HG03342 (cell line): ENCODE results near the gene MBD3L2.
A peak's percentile ranks its signal among the peaks of the same experiment; 100 is the strongest.
"Not testable (repeated sequence)": the region's sequence is repeated elsewhere in the genome, so short reads cannot be mapped to it uniquely, and the experiment has no call there.

ENCODE experiments used
- ATAC-seq: cut with Tn5 transposase; IDR thresholded peaks from one replicate; pipeline ENCODE4 v1.9.1; 2021; ENCODE audit warnings: mild to moderate bottlenecking, moderate library complexity; ENCODE audit not compliant: unreplicated experiment

Gene MBD3L2

GRCh38 chr19:7059977-7060376, 10.9 kb downstream of the MBD3L2 start:
- not testable (repeated sequence) for ATAC-seq

GRCh38 chr19:7063339-7063738, 14.2 kb downstream of the MBD3L2 start:
- no peak for ATAC-seq

- no peak for ATAC-seq
Observed at GRCh38 chr19:7063764-7064418, 14.8 kb downstream of the MBD3L2 start.

DNA sequence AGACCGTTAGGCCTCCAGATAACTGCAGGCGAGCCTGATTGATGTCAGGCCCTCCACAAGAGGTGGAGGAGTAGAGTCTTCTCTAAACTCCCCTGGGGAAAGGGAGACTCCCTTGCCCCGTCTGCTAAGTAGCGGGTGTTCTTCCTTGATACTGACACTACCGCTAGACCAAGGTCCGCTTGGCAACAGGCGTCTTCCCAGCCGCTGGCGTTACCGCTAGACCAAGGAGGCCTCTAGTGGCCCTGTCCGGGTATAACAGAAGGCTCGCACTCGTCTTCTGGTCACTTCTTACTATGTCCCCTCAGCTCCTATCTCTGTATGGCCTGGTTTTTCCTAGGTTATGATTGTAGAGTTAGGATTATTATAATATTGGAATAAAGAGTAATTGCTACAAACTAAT, 18.0 kb downstream of the MBD3L2 start:
- ATAC-seq = not testable (repeated sequence)

- ATAC-seq = no peak
Observed at GRCh38 chr19:7067716-7068115, 18.6 kb downstream of the MBD3L2 start.

DNA sequence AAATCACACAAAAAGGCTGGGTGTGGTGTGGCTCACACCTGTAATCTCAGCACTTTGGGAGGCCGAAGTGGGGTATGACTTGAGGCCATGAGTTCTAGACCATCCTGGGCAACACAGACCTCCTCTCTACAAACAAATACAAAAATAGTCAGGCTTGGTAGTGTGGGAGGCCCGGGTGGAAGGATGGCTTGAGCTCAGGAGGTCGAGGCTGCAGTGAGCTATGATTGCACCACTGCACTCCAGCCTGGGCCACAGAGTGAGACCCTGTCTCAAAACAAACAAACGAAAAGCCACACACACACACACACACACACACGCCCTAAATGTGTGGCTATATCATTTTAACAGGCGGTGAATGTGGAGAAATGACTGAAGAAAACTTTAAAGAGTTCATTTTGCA, 19.5 kb downstream of the MBD3L2 start:
- ATAC-seq = no peak

DNA sequence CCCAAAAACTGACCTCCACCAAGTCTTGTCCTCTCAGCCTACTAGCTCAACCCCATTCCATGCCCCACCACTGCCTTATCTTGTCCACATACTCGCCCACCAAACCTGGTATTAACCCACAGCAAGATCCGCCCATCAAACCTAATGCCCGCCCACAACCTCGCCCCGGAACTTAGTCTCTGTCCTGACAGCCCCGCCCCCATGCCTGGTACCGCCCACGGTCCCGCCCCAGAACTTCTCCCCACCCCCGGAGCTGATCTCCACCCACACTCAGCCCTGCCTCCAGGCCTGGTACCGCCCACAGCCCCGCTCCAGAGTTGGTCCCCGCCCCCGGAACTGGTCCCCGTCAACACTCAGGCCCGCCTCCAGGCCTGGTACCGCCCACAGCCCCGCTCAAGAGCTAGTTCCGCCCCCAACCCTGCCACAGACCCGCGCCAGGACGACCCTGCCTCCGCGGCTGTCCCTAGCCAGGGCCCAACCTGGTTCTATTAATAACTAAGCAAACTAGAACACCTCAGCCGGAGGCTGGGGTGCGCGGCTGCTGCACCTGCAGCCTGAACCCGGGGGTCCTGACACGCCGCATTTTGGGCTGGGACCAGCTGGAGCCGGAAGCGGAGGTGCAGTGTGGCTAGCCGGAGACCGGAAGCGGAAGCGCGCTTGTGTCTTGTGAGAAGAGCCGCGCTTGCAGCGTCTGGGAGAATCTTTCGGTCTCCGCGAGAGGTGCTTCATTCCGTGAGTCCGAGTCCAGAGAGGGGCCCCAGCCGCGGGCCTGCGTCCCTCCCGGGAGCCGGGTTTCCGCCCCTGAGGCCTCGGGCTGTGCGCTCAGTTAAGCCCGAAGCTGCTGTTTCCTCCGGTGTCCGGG, 20.2 kb downstream of the MBD3L2 start, which contains the start of gene ZNF557:
Gene ZNF557, plus strand, starts transcription at position 662 of the 862 bp plus-strand sequence. CDS start 5,372 bp downstream, outside the sequence.
- ATAC-seq = peak; percentile 91

DNA sequence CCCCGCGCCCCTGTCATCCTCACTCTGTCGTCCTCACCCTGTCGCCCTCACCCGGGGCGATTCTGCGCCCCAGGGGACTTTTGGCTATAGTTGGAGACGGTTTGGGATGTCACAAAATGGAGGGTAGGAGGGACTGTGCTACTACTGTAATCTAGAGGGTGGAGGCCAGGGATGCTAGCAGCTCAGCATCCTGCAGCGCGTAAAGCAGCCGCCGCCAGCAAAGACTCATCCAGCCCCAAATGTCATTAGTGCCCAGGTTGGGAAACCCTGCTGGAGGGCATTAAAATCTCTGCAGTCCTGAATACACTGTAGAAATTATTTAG, 20.7 kb downstream of the MBD3L2 start:
- no peak for ATAC-seq

GRCh38 chr19:7072541-7072940, 23.4 kb downstream of the MBD3L2 start:
- no peak for ATAC-seq

DNA sequence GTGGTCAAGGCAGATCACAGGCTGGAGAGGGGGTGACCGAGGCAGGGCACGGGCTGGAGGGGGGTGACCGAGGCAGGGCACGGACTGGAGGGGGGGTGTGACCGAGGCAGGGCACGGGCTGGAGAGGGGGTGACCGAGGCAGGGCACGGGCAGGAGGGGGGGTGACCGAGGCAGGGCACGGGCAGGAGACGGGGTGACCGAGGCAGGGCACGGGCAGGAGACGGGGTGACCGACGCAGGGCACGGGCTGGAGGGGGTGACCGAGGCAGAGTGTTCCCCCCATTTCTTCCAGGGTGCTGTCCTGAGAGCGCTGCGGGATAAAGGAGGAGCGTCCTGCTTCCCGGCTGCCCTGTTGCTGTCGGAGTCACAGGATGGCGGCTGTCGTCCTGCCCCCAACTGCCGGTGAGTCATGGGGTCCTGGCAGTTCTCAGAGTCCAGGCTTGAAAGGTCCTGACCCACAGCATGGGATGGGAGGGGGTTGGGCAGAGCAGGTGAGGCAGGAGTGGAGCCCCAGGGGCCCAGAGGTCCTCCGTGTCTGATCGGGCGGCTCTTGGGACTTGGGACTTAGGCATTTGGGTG, 25.7 kb downstream of the MBD3L2 start:
- ATAC-seq = no peak

DNA sequence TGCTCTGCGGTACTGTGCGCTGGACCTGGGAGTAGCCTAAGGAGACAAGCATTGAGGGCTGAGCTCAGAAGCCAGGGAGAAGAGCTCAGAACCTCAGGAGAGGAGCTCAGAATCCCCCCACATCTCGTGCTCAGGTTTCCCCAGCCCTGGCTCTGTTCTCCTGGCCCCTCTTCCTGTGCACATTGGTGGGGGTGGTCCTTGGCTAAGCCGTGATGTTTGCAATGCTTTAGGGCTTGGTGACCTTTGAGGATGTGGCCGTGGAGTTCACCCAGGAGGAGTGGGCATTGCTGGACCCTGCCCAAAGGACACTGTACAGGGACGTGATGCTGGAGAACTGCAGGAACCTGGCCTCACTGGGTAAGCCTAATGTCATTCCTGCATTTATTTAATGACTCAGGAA, 27.0 kb downstream of the MBD3L2 start:
- ATAC-seq = no peak

DNA sequence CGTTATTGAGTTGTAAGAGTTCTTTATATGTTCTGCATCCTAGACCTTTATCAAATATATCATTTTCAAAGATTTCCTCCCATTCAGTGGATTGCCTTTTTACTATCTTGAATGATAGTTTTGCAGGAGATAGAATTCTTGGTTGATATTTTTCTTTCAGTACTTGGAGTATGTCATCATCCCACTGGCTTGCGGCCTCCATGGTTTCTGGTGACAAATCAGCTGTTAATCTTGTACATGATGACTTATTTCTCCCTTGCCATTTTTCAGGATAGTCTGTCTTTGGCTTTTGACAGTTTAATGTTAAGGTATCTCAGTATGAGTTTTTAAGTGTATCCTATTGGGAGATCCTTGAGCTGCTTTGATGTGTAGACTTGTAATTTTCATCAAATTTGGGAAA, 28.9 kb downstream of the MBD3L2 start:
- no peak for ATAC-seq

DNA sequence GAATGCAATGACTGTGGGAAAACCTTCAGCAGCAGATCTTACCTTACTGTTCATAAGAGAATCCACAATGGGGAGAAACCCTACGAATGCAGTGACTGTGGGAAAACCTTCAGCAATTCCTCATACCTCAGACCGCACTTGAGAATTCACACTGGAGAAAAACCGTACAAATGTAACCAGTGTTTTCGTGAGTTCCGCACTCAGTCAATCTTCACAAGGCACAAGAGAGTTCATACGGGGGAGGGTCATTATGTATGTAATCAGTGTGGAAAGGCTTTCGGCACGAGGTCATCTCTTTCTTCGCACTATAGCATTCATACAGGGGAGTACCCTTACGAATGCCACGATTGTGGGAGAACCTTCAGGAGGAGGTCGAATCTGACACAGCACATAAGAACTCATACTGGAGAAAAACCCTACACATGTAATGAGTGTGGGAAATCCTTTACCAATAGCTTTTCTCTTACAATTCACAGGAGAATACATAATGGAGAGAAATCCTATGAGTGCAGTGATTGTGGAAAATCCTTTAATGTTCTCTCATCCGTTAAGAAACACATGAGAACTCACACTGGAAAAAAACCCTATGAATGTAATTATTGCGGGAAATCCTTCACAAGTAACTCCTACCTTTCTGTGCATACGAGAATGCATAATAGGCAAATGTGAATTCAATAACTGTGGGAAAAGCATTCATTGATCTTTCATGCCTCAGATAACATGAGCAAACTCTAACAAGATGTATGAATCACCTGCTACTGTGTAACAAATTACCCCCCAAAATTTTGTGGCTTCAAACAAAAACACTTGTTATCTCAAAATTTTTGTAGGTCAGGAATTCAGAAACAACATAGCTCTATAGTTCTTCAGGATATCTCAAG, 34.2 kb downstream of the MBD3L2 start:
- no peak for ATAC-seq

DNA sequence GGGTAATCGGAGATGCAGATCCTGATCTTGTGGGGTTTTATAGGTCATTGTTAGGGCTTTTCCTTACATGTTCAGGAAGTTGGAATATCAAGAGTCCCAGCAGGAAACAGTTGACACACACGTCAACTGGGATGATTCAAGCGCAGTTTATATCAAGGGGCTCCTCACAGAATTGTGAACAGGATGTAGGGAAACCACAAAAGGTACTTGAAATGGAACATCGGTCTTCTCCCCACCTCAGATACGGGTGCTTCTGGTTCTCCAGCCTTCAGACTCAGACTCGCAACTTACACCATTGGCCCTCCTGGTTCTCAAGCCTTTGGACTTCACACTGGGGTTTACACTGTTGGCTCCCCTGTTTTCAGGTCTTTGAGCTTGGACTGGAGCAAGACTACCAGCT, 39.9 kb downstream of the MBD3L2 start:
- ATAC-seq = no peak

DNA sequence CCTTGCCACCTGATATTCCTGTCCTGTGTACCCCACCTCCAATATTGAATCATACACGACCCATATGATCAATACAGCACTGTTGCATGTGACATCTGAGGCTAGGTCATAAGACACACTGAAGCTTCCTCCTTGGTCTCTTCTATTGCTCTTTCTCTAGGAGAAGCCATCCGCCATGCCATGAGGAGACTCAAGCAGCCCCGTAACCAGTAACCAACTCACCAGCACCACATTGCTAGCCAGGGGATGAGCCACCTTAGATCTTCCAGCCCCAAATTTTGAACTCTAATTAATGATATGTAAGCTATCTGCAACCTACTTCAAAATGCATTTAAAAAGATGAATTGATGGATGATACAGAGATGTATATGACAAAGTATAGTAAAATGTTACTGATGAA, 49.0 kb downstream of the MBD3L2 start:
- no peak for ATAC-seq

GRCh38 chr19:7098701-7099596, 49.8 kb downstream of the MBD3L2 start:
- peak; percentile 78 for ATAC-seq

GRCh38 chr19:7099597-7099921, 50.4 kb downstream of the MBD3L2 start:
- no peak for ATAC-seq
